ENCODE results near the gene TCF12. TPM values are rescaled to one million over a fixed set of nuclear protein-coding genes. Genes with fewer than 3 reads are reported as not detected.

The TCF12 gene
- total RNA-seq, 3 donors from 2014 or later (not counting 1 experiment from before 2014, with no cell fraction given), result 84.1 to 111 (median 107) TPM

DNA sequence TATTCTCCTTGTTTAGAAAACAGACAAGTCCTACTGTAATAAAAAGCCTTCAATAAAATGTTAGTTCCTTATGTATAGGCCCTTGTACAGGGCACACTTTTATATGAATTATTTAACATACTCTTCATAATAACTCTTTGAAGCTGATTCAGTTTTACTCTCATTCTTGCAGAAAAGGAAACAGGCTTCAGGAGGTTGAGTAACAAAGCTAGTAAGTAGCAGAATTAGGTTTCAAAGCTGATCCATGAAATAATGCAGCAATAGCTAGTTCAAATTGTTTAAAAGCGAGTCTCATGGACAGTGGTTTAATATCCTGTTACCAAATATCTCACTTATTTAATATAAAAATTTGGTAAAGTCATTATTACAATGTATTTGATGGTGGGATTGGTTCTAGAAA lies 25.0 kb downstream of the TCF12 start:
- ATAC-seq (no peak), DNase-seq (no peak)
- Mint-ChIP-seq H3K27me3 (ENCODE audit: low read depth in 2 of 2) (no peaks in the 10 kb centered on the region), H3K27ac (no peak overlapping the region), H3K4me1 (peaks cover 47 to 59% of the 10 kb centered on the region in 2 donors), H3K36me3 (peaks cover 10% of the 10 kb centered on the region), H3K4me3 (no peak overlapping the region), H3K9me3 (peaks cover 3 to 5% of the 10 kb centered on the region in 2 donors)
- TF ChIP-seq, protein P1, sequence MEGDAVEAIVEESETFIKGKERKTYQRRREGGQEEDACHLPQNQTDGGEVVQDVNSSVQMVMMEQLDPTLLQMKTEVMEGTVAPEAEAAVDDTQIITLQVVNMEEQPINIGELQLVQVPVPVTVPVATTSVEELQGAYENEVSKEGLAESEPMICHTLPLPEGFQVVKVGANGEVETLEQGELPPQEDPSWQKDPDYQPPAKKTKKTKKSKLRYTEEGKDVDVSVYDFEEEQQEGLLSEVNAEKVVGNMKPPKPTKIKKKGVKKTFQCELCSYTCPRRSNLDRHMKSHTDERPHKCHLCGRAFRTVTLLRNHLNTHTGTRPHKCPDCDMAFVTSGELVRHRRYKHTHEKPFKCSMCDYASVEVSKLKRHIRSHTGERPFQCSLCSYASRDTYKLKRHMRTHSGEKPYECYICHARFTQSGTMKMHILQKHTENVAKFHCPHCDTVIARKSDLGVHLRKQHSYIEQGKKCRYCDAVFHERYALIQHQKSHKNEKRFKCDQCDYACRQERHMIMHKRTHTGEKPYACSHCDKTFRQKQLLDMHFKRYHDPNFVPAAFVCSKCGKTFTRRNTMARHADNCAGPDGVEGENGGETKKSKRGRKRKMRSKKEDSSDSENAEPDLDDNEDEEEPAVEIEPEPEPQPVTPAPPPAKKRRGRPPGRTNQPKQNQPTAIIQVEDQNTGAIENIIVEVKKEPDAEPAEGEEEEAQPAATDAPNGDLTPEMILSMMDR (IDR thresholded peaks at IDR 0.05), result no peak
- no CpG with 5 or more reads among the region's 1 CpG for WGBS (ENCODE audit: insufficient coverage)
- Histone ChIP-seq H3K9me3 (ENCODE audit: control insufficient read depth, insufficient read depth, low read length) (no peaks in the 10 kb centered on the region), H3K27ac (ENCODE audit: low read length) (no peak overlapping the region), H3K36me3 (ENCODE audit: control insufficient read depth, insufficient read depth, low read length) (no peaks in the 10 kb centered on the region), H3K4me3 (ENCODE audit: low read length) (no peak overlapping the region), H3K4me1 (ENCODE audit: control insufficient read depth, insufficient read depth, low read length) (no peaks in the 10 kb centered on the region), H3K27me3 (ENCODE audit: control insufficient read depth, insufficient read depth, low read length) (no peaks in the 10 kb centered on the region)
- intact Hi-C loops (cut with micrococcal nuclease), result no loop called here

DNA sequence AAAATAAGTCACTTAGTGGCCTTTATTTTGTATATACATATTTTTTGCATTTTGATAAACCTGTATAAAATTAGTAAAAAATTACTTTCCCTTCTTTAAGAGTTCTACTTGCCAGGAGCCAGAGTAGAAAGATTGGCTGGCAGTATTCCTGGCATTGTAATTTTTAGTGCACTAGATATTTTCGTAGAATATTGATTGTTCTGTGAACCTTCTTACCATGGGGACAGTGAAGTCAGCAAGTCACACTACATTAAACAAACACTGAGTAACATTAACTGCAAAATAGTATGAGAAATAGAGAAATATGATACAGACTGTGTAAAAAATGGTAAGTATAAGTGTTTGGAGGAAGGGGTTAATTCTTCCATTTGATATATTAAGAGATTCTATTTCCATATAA lies 26.0 kb downstream of the TCF12 start:
- Mint-ChIP-seq H3K4me3 (no peak overlapping the region), H3K9me3 (peaks cover 3 to 5% of the 10 kb centered on the region in 2 donors), H3K4me1 (peaks cover 42 to 57% of the 10 kb centered on the region in 2 donors), H3K27ac (no peak overlapping the region), H3K27me3 (ENCODE audit: low read depth in 2 of 2) (no peaks in the 10 kb centered on the region), H3K36me3 (peaks cover 10% of the 10 kb centered on the region)
- H3K27me3 ChIP-seq (ENCODE audit: control insufficient read depth, insufficient read depth, low read length), result no peaks in the 10 kb centered on the region
- no peak for DNase-seq
- ATAC-seq, result no peak
- H3K27ac ChIP-seq (ENCODE audit: low read length), result no peak overlapping the region
- H3K9me3 ChIP-seq (ENCODE audit: control insufficient read depth, insufficient read depth, low read length), result no peaks in the 10 kb centered on the region
- H3K4me3 ChIP-seq (ENCODE audit: low read length), result no peak overlapping the region
- WGBS (ENCODE audit: insufficient coverage), result 60% methylated on average over 1 of the region's 1 CpG
- intact Hi-C loops (cut with micrococcal nuclease), result no loop called here
- H3K4me1 ChIP-seq (ENCODE audit: control insufficient read depth, insufficient read depth, low read length), result no peaks in the 10 kb centered on the region
- no peaks in the 10 kb centered on the region for H3K36me3 ChIP-seq (ENCODE audit: control insufficient read depth, insufficient read depth, low read length)
- TF ChIP-seq, protein P1 (IDR thresholded peaks at IDR 0.05), result no peak

DNA sequence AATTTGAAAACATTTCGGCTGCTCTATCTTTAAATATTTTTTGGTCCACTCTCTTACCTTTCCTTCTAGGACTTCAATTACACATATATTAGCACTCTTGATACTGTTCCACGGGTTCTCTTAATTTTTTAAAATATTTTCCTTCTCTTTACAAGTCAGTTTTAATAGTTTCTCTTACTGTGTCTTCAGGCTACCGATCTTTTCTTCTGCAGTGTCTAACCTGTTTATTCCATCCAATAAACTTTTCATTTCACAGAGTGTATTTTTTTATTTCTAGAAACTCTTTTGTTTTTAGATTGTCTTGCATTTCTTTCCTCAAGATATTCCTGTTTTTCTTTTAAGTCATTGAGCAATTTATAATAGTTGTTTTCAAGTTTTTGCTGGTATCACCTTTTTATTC lies 27.7 kb downstream of the TCF12 start:
- Histone ChIP-seq H3K4me3 (ENCODE audit: low read length) (no peak overlapping the region), H3K36me3 (ENCODE audit: control insufficient read depth, insufficient read depth, low read length) (no peaks in the 10 kb centered on the region), H3K27ac (ENCODE audit: low read length) (no peak overlapping the region), H3K9me3 (ENCODE audit: control insufficient read depth, insufficient read depth, low read length) (no peaks in the 10 kb centered on the region), H3K27me3 (ENCODE audit: control insufficient read depth, insufficient read depth, low read length) (no peaks in the 10 kb centered on the region), H3K4me1 (ENCODE audit: control insufficient read depth, insufficient read depth, low read length) (no peaks in the 10 kb centered on the region)
- H3K27ac Mint-ChIP-seq, result no peak overlapping the region
- no peak overlapping the region for H3K4me3 Mint-ChIP-seq
- peaks cover 50 to 51% of the 10 kb centered on the region in 2 donors for H3K4me1 Mint-ChIP-seq
- TF ChIP-seq, protein P1 (IDR thresholded peaks at IDR 0.05), result no peak
- 97% methylated on average over 2 of the region's 3 CpGs for WGBS (ENCODE audit: insufficient coverage)
- H3K9me3 Mint-ChIP-seq, result peaks cover 3 to 5% of the 10 kb centered on the region in 2 donors
- no peak for DNase-seq
- intact Hi-C loops (cut with micrococcal nuclease), result no loop called here
- peaks cover 10% of the 10 kb centered on the region for H3K36me3 Mint-ChIP-seq
- no peak for ATAC-seq
- no peaks in the 10 kb centered on the region for H3K27me3 Mint-ChIP-seq (ENCODE audit: low read depth in 2 of 2)
